Mononuclear cell (primary cell): Measurements from ENCODE around the gene MRPS16. TPM values are rescaled to one million over a fixed set of nuclear protein-coding genes. Genes with fewer than 3 reads are reported as not detected.

Experiments used
- H3K27me3 ChIP-seq: 2 replicates; pipeline ENCODE4 v1.6.0; 2011; ENCODE audit warnings: low read length, control low read depth; ENCODE audit not compliant: insufficient read depth
- H3K4me1 ChIP-seq: 2 replicates; pipeline ENCODE4 v1.5.1; 2011; ENCODE audit warnings: mild to moderate bottlenecking, low read length, control low read depth; ENCODE audit not compliant: insufficient read depth
- H3K4me3 ChIP-seq: 2 replicates; pipeline ENCODE4 v1.5.1; 2011; ENCODE audit warnings: mild to moderate bottlenecking, low read length, moderate library complexity
- H3K9me3 ChIP-seq: 2 replicates; pipeline ENCODE4 v1.5.1; 2011; ENCODE audit warnings: low read depth, mild to moderate bottlenecking, control low read depth, low read length
- total RNA-seq: library from RNA; depleted of rRNA; stranded (reverse); fragments of >200 nt; gene quantifications from one replicate; pipeline ENCODE4 v1.2.3, GENCODE V29; 2012

The MRPS16 gene
- total RNA-seq, 1 donor, result 27.2 TPM

DNA sequence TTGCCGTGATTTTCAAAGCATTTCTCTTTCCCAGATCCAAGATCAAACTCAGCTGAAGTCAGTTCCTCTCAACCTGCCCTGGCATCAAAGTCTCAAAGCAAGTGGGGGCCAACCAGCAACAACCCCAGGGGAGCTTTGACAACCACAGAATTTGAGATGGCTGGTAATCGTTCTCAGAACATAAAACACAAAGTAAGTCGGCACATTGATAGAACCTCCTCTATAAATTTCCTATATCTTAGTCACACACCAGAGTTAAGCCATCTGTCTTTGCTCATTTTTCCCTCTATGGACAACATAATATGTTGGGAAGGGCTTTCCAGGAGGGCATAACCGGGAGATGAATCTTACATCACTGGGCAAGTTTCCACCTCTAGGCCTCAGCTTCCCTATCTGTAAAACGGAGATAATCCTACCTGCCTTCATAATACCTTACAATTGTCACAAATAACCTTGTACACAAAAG is 4.2 kb downstream of the MRPS16 start:
- Histone ChIP-seq H3K9me3 (no peaks in the 10 kb centered on the region), H3K4me1 (peaks cover 55% of the 10 kb centered on the region), H3K4me3 (no peak overlapping the region), H3K27me3 (no peaks in the 10 kb centered on the region)

DNA sequence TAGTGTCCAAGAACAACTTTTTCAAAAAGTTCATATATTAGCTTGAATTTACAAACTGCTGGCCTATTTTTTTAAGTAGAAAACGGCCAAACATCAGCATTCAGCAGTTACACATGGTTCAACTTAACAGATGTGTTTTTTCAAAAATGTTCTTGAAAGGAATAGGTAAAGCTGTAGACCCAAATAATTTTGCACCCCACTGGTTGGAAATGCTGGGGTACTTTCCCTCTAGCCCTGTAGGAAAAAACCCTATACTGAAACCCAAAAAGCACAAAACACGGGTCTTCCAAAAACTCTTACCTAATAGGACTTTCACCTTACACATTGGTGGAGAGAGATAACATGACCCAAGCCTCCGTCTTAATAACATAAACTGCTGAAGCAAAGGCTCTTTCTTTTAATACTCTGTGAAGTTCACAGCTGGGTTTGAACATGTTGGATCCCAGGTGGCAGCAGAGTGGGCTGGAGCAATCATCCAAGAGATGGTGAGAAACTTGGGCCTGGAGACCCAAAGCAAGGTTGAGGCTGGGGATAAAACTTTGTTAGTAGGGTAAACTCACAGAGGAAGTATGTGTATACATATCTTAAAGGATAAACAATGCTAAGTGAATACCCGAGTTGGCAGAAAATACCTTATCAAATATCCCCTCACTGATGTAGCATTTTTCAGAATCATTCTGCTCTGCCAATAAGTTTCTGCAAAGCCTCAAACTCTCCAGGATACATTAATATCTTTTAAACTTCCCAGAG is 4.8 kb downstream of the MRPS16 start:
- Histone ChIP-seq H3K4me1 (peaks cover 51% of the 10 kb centered on the region), H3K4me3 (peak overlapping the region; percentile 79), H3K27me3 (no peaks in the 10 kb centered on the region), H3K9me3 (no peaks in the 10 kb centered on the region)

- Histone ChIP-seq H3K4me1 (peaks cover 49% of the 10 kb centered on the region), H3K4me3 (peak within 1 kb of the TSS; percentile 79), H3K9me3 (no peaks in the 10 kb centered on the region), H3K27me3 (no peaks in the 10 kb centered on the region)
Measured at GRCh38 chr10:73246646-73247508, 5.6 kb downstream of the MRPS16 start, which contains the start of gene DNAJC9. TSS of gene DNAJC9 (minus strand) at chr10:73247255. CDS start at chr10:73247189, 66 bp downstream.

GRCh38 chr10:73246322-73246645 is 6.2 kb downstream of the MRPS16 start:
- H3K4me1 ChIP-seq, result peaks cover 43% of the 10 kb centered on the region
- H3K9me3 ChIP-seq, result no peaks in the 10 kb centered on the region
- peak overlapping the region; percentile 79 for H3K4me3 ChIP-seq
- no peaks in the 10 kb centered on the region for H3K27me3 ChIP-seq

DNA sequence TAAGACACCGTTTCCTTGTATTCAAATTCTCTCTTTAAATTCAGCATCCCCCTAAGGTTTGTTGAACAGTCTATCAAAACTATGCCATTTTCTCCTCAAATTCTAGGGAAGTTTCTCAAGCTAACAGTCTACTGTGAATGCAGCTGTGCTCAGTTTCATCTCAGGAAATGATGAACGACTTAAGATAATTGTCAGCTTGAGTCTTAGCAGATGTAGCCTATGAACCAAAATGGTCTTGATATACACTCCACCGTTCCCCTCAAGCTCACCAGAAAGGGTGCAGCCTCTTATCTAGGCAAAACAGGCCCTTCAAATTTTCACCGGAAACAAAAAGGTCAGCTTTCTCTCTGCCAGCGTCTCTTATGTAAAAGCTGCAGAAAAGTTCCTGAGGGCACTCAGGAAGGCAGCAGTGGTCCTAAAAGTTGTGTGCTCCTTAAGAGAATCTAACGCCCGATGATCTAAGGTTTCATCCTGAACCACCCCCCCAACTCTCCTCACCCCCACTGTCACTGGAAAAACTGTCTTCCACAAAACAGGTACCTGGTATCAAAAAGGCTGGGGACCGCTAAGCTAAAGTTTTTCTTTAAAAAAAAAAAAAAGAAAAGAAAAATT is 7.5 kb downstream of the MRPS16 start:
- Histone ChIP-seq H3K27me3 (no peaks in the 10 kb centered on the region), H3K4me3 (no peak overlapping the region), H3K4me1 (peaks cover 36% of the 10 kb centered on the region), H3K9me3 (no peaks in the 10 kb centered on the region)

DNA sequence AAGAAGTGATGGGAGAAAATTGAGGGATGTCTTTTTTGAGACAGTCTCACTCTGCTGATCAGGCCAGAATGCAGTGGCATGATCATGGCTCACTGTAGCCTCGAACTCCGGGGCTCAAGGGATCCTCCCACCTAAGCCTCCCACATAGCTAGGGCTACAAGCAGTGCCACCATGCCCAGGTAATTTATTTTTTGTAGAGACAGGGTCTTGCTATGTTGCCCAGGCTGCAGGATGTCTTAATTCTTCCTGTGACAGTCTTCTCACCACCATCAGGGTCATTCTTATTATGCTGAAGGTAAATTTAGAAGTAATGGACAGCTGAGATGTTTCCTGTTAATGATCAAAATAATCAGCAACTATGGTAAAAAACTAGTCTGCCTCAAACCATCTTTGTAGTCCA is 12.5 kb downstream of the MRPS16 start:
- Histone ChIP-seq H3K9me3 (no peaks in the 10 kb centered on the region), H3K4me3 (no peak overlapping the region), H3K4me1 (peaks cover 10% of the 10 kb centered on the region), H3K27me3 (no peaks in the 10 kb centered on the region)

DNA sequence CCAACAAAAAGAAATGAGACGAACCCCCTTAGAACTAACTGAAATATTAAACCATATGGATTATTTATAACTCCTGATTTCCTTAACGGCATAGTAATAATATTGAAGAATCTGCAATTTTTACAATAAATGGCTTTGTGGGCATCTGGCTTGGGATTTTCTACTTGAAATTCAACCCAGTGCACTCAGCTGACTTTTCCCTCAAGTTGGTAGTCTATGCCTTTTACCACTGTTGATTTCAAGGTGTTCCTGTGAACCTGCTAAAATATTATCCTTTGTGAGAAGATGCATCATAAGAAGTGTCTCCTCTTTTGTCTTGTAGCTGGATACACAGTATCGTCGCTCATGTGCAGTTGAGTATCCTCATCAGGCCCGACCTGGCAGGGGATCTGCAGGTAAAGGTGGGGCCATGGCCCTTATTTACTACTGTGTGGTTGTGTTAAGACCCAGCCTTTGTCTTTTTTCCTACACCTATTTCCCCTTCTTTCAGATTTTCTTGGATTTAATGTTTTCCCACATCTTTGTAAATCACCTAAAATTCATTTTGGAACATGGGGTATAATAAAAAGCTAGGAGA is 13.4 kb downstream of the MRPS16 start:
- H3K4me3 ChIP-seq, result no peak overlapping the region
- no peaks in the 10 kb centered on the region for H3K27me3 ChIP-seq
- H3K9me3 ChIP-seq, result no peaks in the 10 kb centered on the region
- H3K4me1 ChIP-seq, result peaks cover 1% of the 10 kb centered on the region

DNA sequence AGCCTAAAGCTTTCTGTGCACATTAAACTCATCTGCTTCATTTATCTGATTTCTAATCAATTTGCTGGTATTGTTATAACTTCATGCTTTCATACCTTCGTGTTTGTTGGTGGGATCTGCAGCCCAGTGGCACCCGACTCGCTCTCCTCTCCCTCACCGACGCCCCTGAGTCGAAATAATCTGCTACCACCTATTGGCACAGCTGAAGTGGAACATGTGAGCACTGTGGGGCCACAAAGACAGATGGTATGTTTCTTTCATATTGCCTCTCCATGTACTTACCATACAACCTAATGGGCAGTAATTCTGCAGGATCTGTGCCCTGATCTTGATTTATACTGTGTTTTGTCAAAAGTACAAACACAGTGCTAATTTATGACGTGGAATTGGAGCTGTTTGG is 17.7 kb downstream of the MRPS16 start:
- Histone ChIP-seq H3K4me3 (no peak overlapping the region), H3K27me3 (no peaks in the 10 kb centered on the region), H3K9me3 (no peaks in the 10 kb centered on the region), H3K4me1 (peaks cover 8% of the 10 kb centered on the region)

DNA sequence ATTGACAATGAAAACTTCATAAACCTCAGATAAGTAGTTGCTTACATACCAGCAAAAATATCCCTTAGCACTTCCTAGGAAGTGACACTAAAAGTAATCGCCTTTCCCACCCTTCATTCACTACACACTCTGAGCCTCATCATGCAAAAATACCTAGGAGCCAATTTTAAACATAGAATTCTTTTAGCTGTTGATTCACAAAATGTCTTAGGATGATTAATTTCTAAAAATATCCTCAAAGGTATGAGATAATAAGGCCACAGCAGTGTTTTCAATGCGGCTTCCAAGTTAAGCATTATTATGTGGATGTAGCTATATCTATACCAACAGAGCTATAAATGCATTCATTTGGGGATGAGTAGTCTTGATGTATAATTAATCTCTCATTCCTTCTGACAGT is 18.6 kb downstream of the MRPS16 start:
- H3K27me3 ChIP-seq, result no peaks in the 10 kb centered on the region
- H3K9me3 ChIP-seq, result no peaks in the 10 kb centered on the region
- peaks cover 14% of the 10 kb centered on the region for H3K4me1 ChIP-seq
- H3K4me3 ChIP-seq, result no peak overlapping the region

- Histone ChIP-seq H3K27me3 (no peaks in the 10 kb centered on the region), H3K4me1 (peaks cover 22% of the 10 kb centered on the region), H3K4me3 (no peak overlapping the region), H3K9me3 (no peaks in the 10 kb centered on the region)
Measured at GRCh38 chr10:73232887-73233286, 19.6 kb downstream of the MRPS16 start.

GRCh38 chr10:73229567-73229966 is 22.9 kb downstream of the MRPS16 start:
- peaks cover 24% of the 10 kb centered on the region for H3K4me1 ChIP-seq
- no peaks in the 10 kb centered on the region for H3K27me3 ChIP-seq
- H3K9me3 ChIP-seq, result no peaks in the 10 kb centered on the region
- no peak overlapping the region for H3K4me3 ChIP-seq

DNA sequence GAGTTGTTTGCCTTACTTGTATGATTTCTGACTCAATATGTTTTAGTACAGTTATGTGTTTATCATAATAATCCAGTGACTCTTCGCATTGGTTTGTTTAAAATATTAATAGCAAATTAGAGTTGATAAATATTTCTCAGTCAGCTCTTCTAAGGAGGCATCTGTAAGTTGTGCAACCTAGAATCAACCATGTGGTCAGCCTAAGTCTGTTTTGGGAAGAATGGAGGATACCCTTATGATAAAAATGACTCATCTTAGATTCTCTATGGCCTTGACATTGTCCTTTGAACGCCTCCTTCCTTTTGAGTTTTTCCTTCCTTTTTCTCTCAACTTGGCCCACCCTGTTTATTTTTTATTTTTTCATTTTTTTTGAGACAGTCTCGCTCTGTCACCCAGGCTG is 24.2 kb downstream of the MRPS16 start:
- peaks cover 24% of the 10 kb centered on the region for H3K4me1 ChIP-seq
- H3K4me3 ChIP-seq, result no peak overlapping the region
- H3K27me3 ChIP-seq, result no peaks in the 10 kb centered on the region
- no peaks in the 10 kb centered on the region for H3K9me3 ChIP-seq

DNA sequence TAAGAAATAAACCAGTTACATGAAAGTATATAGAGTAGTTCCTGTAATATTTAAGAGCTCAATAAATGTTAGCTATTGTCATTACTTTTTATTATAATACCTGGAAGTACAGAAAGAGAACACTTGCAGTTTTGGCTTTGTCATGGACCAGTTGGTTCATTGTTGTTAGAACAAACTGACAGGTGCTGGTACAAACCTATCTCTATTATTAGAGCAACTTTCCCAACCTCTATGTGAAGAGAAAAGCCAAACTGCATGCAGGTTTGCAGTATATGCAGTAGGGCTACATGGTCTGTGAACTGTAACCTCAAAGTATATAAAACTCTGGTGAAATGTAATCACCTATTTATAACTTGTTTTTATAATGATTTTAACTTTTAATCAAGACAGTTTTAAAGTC is 25.8 kb downstream of the MRPS16 start:
- H3K9me3 ChIP-seq, result no peaks in the 10 kb centered on the region
- no peak overlapping the region for H3K4me3 ChIP-seq
- no peaks in the 10 kb centered on the region for H3K27me3 ChIP-seq
- peaks cover 24% of the 10 kb centered on the region for H3K4me1 ChIP-seq

DNA sequence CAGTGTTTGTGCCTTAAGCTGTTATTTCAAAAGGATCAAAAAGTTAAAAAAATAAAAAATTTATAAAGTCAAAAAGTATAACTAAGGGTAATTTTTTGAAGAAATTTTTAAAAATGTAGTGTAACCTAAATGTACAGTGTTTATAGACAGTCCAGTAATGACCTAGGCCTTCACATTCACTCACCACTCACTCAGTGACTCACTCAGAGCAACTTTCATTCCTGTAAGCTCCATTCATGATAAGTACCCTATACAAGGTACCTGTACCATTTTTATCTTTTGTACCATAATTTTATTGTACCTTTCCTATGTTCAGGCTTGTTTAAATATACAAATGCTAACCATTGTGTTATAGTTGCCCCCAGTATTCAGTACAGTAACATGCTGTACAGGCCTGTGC is 26.9 kb downstream of the MRPS16 start:
- Histone ChIP-seq H3K9me3 (no peaks in the 10 kb centered on the region), H3K4me1 (peaks cover 24% of the 10 kb centered on the region), H3K27me3 (no peaks in the 10 kb centered on the region), H3K4me3 (no peak overlapping the region)

DNA sequence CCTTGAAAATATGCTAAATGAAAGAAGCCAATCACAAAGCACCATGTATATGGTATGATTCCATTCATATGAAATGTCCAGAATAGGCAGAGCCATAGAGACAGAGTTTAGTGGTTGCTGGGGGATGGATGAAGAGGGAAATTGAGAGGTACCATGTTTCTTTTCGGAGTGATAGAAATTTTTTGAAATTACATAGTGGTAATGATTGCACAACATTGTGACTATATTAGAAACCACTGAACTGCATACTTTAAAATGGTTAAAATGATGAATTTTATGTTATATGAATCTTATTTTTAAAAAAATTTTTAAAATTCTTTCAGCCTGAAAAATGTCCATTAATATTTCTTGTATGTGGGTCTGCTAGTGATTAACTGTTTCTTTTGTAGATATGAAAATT is 31.5 kb downstream of the MRPS16 start:
- H3K9me3 ChIP-seq, result no peaks in the 10 kb centered on the region
- H3K4me1 ChIP-seq, result no peaks in the 10 kb centered on the region
- no peaks in the 10 kb centered on the region for H3K27me3 ChIP-seq
- no peak overlapping the region for H3K4me3 ChIP-seq
